ENCODE results near the gene RIMS1. TPM values are rescaled to one million over a fixed set of nuclear protein-coding genes. Genes with fewer than 3 reads are reported as not detected.

Gene RIMS1
- total and polyA plus RNA-seq, 9 of the 15 experiments (the other 6 are each of a cell fraction or from before 2014, with no cell fraction given): not detected

DNA sequence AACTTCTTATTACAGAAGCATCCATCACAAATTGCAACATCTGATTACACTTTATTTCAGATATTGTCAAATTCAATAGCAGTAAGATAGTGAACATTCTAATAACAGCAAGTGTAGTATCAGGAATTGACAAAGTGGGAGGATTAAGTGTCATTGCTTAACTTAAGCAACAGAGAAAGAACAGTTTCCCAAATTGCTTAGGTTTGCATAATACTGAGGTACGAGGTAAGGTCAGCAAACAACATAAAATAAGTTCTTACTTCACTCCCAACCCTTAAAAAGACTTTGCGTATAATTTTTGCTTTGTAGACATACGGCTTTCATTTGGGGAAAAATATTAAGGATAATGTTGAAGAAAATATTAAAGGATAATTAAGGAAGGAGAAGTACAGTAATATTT, 163.0 kb downstream of the RIMS1 start (continued):
- TF ChIP-seq, protein P1, sequence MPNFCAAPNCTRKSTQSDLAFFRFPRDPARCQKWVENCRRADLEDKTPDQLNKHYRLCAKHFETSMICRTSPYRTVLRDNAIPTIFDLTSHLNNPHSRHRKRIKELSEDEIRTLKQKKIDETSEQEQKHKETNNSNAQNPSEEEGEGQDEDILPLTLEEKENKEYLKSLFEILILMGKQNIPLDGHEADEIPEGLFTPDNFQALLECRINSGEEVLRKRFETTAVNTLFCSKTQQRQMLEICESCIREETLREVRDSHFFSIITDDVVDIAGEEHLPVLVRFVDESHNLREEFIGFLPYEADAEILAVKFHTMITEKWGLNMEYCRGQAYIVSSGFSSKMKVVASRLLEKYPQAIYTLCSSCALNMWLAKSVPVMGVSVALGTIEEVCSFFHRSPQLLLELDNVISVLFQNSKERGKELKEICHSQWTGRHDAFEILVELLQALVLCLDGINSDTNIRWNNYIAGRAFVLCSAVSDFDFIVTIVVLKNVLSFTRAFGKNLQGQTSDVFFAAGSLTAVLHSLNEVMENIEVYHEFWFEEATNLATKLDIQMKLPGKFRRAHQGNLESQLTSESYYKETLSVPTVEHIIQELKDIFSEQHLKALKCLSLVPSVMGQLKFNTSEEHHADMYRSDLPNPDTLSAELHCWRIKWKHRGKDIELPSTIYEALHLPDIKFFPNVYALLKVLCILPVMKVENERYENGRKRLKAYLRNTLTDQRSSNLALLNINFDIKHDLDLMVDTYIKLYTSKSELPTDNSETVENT (CRISPR knock-in tag; IDR thresholded peaks at IDR 0.05): no peak
- no peak for TF ChIP-seq ZNF217 (CRISPR knock-in tag; IDR thresholded peaks at IDR 0.05)
- TF ChIP-seq, protein P2, sequence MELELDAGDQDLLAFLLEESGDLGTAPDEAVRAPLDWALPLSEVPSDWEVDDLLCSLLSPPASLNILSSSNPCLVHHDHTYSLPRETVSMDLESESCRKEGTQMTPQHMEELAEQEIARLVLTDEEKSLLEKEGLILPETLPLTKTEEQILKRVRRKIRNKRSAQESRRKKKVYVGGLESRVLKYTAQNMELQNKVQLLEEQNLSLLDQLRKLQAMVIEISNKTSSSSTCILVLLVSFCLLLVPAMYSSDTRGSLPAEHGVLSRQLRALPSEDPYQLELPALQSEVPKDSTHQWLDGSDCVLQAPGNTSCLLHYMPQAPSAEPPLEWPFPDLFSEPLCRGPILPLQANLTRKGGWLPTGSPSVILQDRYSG (tag; conservative IDR thresholded peaks at IDR 0.05; ENCODE audit: low read depth): no peak
- TF ChIP-seq HMBOX1 (IDR thresholded peaks at IDR 0.05): no peak
- TF ChIP-seq DDX20 (tag; IDR thresholded peaks at IDR 0.05; ENCODE audit: low read depth): no peak

- in situ Hi-C loops (cut with MboI) (no loop called here), intact Hi-C loops (cut with micrococcal nuclease) (no loop called here)
- FAIRE-seq (no peak), DNase-seq (ENCODE audit: extremely low read depth in 1 of 4, low spot score in 3 of 4) (no peak), ATAC-seq (no peak)
- Histone ChIP-seq H3K36me3 (ENCODE audit: control insufficient read depth, insufficient read depth, low read length) (no peaks in the 10 kb centered on the region), H3K27ac (ENCODE audit: extremely low read depth, low read depth, low read length) (no peak overlapping the region), H3K4me2 (ENCODE audit: insufficient read depth, low read length) (no peak overlapping the region), H4K20me1 (replicated peaks; ENCODE audit: control insufficient read depth, insufficient read depth, low read length) (no peaks in the 10 kb centered on the region), H3K27me3 (ENCODE audit: control insufficient read depth in 2 of 2, insufficient read depth in 2 of 2, low read length in 2 of 2) (no peaks in the 10 kb centered on the region), H2AFZ (ENCODE audit: low read depth, low read length) (no peak overlapping the region), H3K9me1 (ENCODE audit: control insufficient read depth, insufficient read depth, low read length) (no peaks in the 10 kb centered on the region), H3K9me3 (replicated peaks; ENCODE audit: control insufficient read depth, insufficient read depth, low read depth, low read length) (no peaks in the 10 kb centered on the region), H3K4me1 (replicated peaks in 1 of 2; ENCODE audit: control insufficient read depth in 2 of 2, insufficient read depth in 2 of 2, low read length in 2 of 2) (no peaks in the 10 kb centered on the region), H3K4me3 (no peak overlapping the region), H3K79me2 (ENCODE audit: control insufficient read depth, insufficient read depth, low read length) (no peaks in the 10 kb centered on the region), H3K9ac (ENCODE audit: insufficient read depth in 1 of 2, low read depth in 2 of 2, low read length in 2 of 2) (no peak overlapping the region)
- BruUV-seq (replicated peaks): no TSS peak
- ChIA-PET CTCF (ENCODE audit: low intra/inter-chr PET ratio) (no interaction called here), POLR2A (no interaction called here)
- TF ChIP-seq ELK3 (CRISPR knock-in tag; IDR thresholded peaks at IDR 0.05): no peak
- TF ChIP-seq GABPB2 (CRISPR knock-in tag; conservative IDR thresholded peaks at IDR 0.05): no peak
- no peak for TF ChIP-seq PTRF (tag; IDR thresholded peaks at IDR 0.05)
- no peak for TF ChIP-seq CBFA2T3 (IDR thresholded peaks at IDR 0.05)
- 1% methylated on average over 6 of the region's 6 CpGs for WGBS (ENCODE audit: insufficient coverage, low coverage, missing lambda C conversion rate)
Measured at GRCh38 chr6:72061286-72061685, 174.9 kb downstream of the RIMS1 start.
